GM18907 (cell line): Measurements from ENCODE around the gene SPAG6.
A peak's percentile ranks its signal among the peaks of the same experiment; 100 is the strongest.

Source experiments
- ATAC-seq: cut with Tn5 transposase; IDR thresholded peaks from one replicate; pipeline ENCODE4 v1.9.1; 2021; ENCODE audit warnings: mild to moderate bottlenecking, moderate library complexity; ENCODE audit not compliant: unreplicated experiment

SPAG6 gene

GRCh38 chr10:22458272-22459038 lies 113.2 kb downstream of the SPAG6 start:
- ATAC-seq: no peak

GRCh38 chr10:22459496-22459895 lies 114.2 kb downstream of the SPAG6 start:
- ATAC-seq: peak; percentile 64

- ATAC-seq: no peak
Measured at GRCh38 chr10:22460101-22460500, 114.8 kb downstream of the SPAG6 start.

- ATAC-seq: no peak
Measured at GRCh38 chr10:22460531-22461403, 115.5 kb downstream of the SPAG6 start.

GRCh38 chr10:22461891-22462290 lies 116.6 kb downstream of the SPAG6 start:
- ATAC-seq: no peak

GRCh38 chr10:22463255-22463654 lies 118.0 kb downstream of the SPAG6 start:
- no peak for ATAC-seq

GRCh38 chr10:22464966-22465629 lies 119.8 kb downstream of the SPAG6 start:
- peak; percentile 65 for ATAC-seq

- no peak for ATAC-seq
Measured at GRCh38 chr10:22466763-22467334, 121.6 kb downstream of the SPAG6 start.
